C4-2B (cell line): ENCODE results near the gene HAUS2.

ENCODE experiments used
- ZFX ChIP-seq: fragments of 450-650 bp; IDR thresholded peaks from 2 replicates; pipeline ENCODE4 v1.6.1; 2017
- TF ChIP-seq, protein P1 (sequence below): fragments of 450-650 bp; conservative IDR thresholded peaks from 2 replicates; pipeline ENCODE4 v1.5.1; 2017; ENCODE audit warnings: mild to moderate bottlenecking

DNA sequence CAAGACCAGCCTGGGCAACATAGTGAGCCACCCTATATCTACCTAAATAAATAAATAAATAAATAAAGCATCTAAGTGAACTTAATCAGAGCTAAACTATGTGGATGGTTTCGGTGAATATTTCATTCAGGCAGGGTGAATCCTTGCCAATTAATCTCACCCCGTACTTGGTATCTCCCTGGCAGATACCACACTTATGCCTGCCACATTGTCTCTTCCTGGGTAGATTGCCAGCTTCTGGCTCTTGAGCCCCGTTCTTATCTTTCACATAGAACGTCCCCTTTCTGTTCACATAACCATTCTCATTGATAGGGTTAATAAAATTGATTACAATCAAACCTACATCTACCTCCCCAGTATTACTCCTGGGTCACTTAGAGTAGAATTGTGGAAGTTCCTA is 46.2 kb upstream of the HAUS2 start:
- TF ChIP-seq, protein P1, sequence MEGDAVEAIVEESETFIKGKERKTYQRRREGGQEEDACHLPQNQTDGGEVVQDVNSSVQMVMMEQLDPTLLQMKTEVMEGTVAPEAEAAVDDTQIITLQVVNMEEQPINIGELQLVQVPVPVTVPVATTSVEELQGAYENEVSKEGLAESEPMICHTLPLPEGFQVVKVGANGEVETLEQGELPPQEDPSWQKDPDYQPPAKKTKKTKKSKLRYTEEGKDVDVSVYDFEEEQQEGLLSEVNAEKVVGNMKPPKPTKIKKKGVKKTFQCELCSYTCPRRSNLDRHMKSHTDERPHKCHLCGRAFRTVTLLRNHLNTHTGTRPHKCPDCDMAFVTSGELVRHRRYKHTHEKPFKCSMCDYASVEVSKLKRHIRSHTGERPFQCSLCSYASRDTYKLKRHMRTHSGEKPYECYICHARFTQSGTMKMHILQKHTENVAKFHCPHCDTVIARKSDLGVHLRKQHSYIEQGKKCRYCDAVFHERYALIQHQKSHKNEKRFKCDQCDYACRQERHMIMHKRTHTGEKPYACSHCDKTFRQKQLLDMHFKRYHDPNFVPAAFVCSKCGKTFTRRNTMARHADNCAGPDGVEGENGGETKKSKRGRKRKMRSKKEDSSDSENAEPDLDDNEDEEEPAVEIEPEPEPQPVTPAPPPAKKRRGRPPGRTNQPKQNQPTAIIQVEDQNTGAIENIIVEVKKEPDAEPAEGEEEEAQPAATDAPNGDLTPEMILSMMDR, result no peak
- no peak for TF ChIP-seq ZFX
